HG03520 (cell line): ENCODE data around the gene SUSD5.

Experiments used
- ATAC-seq: cut with Tn5 transposase; IDR thresholded peaks from one replicate; pipeline ENCODE4 v1.9.1; 2021; ENCODE audit warnings: mild to moderate bottlenecking, moderate library complexity; ENCODE audit not compliant: unreplicated experiment

The SUSD5 gene

GRCh38 chr3:33218446-33219174 lies at the start of gene SUSD5:
SUSD5 (minus strand) TSS chr3:33218810; CDS start chr3:33218797, 13 bp downstream.
- ATAC-seq = no peak

GRCh38 chr3:33260104-33260503 lies 41.5 kb upstream of the SUSD5 start:
- no peak for ATAC-seq

- no peak for ATAC-seq
Observed at GRCh38 chr3:33256249-33256648, 37.6 kb upstream of the SUSD5 start.

- no peak for ATAC-seq
Observed at GRCh38 chr3:33250712-33251111, 32.1 kb upstream of the SUSD5 start.

- ATAC-seq = no peak
Observed at GRCh38 chr3:33246786-33247185, 28.2 kb upstream of the SUSD5 start.

- no peak for ATAC-seq
Observed at GRCh38 chr3:33240261-33240660, 21.7 kb upstream of the SUSD5 start.

GRCh38 chr3:33238923-33239322 lies 20.3 kb upstream of the SUSD5 start:
- ATAC-seq = no peak

- no peak for ATAC-seq
Observed at GRCh38 chr3:33237439-33237838, 18.8 kb upstream of the SUSD5 start.

- no peak for ATAC-seq
Observed at GRCh38 chr3:33236005-33236404, 17.4 kb upstream of the SUSD5 start.

GRCh38 chr3:33233884-33234283 lies 15.3 kb upstream of the SUSD5 start:
- ATAC-seq = no peak

GRCh38 chr3:33231756-33232465 lies 13.3 kb upstream of the SUSD5 start:
- ATAC-seq = no peak

GRCh38 chr3:33229947-33230346 lies 11.3 kb upstream of the SUSD5 start:
- no peak for ATAC-seq

- ATAC-seq = no peak
Observed at GRCh38 chr3:33229066-33229465, 10.5 kb upstream of the SUSD5 start.

GRCh38 chr3:33221241-33221640 lies 2.6 kb upstream of the SUSD5 start:
- ATAC-seq = no peak

- ATAC-seq = no peak
Observed at GRCh38 chr3:33219175-33219487, 521 bp upstream of the SUSD5 start.

GRCh38 chr3:33217866-33218445 lies 654 bp downstream of the SUSD5 start:
- ATAC-seq = no peak

GRCh38 chr3:33215739-33216138 lies 2.9 kb downstream of the SUSD5 start:
- no peak for ATAC-seq

- ATAC-seq = no peak
Observed at GRCh38 chr3:33212406-33212805, 6.2 kb downstream of the SUSD5 start.

GRCh38 chr3:33211444-33211843 lies 7.2 kb downstream of the SUSD5 start:
- ATAC-seq = no peak

GRCh38 chr3:33209357-33209756 lies 9.3 kb downstream of the SUSD5 start:
- no peak for ATAC-seq

GRCh38 chr3:33202711-33203457 lies 15.7 kb downstream of the SUSD5 start:
- ATAC-seq = no peak

GRCh38 chr3:33201195-33201594 lies 17.4 kb downstream of the SUSD5 start:
- ATAC-seq = no peak
